GM21786 (cell line): ENCODE data around the gene BBS9.

Experiments used
- ATAC-seq: cut with Tn5 transposase; IDR thresholded peaks from one replicate; pipeline ENCODE4 v1.9.1; 2021; ENCODE audit not compliant: unreplicated experiment

Gene BBS9

DNA sequence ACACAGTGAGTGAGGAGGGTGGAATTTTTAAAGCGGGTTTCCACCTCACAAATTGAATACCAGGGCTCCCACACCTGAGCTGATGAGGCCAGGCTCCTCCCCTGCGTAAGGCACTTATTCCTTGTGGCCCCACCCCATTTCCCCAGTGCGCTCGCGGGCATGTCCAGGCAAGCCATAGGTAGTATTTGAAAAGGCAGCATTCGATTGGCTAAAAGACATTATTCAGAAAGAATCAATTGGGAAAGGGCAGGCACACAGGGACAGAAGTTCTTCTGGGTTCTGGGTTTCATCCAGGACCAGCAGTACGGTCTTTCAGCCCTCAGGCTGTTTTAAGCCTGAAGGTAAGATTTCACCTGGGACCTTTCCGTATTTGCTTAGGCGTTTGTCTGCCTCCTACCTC is 222.3 kb downstream of the BBS9 start:
- ATAC-seq: no peak

DNA sequence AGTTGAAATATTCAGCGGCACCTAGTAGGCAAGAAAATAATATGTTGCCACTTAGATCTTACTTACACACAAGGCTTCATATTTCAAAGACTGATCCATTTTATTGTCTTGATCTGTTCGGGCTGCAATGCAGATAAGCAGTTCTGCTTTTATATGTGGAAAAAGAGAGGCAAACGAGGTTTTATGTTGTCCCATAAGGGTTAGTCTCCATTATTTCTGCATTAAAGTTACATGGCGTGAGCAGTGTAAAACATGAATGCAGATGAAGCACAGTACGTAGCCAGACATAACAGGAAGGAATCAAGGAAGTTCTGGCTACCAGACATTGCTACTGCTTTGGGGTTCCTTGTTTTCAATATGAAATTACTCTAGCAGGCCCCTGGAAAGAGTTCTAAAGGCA is 224.8 kb downstream of the BBS9 start:
- no peak for ATAC-seq

DNA sequence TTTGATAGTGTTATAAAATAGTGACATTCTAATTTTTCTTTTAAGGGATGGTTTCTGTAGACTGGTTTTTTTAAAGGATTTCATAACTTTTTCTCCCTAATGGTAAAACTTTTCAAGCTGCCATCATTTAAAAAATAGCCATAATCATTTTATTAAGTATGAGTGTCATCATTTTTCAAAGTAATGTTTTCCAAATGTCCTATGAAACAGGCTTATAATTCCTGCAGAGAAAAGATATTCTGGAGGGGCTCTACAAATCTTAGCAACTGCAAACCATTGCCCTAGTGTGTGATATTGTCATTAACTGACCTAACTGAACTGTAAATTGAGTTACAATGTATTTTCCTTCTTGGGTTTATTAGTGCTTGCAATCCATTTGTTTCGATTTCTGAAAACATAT is 226.0 kb downstream of the BBS9 start:
- ATAC-seq: no peak

GRCh38 chr7:33356336-33356735 is 227.0 kb downstream of the BBS9 start:
- ATAC-seq: no peak

DNA sequence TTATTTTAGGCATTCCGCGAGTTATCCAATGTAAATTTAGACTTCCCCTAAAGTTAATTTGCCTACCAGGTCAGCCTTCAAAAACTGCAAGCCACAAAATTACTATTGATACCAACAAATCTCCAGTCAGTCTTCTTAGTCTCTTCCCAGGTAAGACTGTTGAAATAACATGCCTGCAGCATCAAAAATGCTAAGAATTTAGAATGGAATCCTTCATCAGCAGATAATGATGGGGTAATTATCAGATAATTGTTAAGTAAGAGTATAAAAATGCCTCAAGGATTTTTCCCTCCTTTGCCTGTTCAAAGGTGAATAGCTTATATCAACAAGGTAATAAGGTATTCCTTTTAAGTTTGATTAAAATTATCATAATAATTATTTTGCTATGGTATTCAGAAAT is 228.5 kb downstream of the BBS9 start:
- no peak for ATAC-seq

- no peak for ATAC-seq
Observed at GRCh38 chr7:33369888-33370287, 240.5 kb downstream of the BBS9 start.

GRCh38 chr7:33373195-33373594 is 243.8 kb downstream of the BBS9 start:
- ATAC-seq: no peak

DNA sequence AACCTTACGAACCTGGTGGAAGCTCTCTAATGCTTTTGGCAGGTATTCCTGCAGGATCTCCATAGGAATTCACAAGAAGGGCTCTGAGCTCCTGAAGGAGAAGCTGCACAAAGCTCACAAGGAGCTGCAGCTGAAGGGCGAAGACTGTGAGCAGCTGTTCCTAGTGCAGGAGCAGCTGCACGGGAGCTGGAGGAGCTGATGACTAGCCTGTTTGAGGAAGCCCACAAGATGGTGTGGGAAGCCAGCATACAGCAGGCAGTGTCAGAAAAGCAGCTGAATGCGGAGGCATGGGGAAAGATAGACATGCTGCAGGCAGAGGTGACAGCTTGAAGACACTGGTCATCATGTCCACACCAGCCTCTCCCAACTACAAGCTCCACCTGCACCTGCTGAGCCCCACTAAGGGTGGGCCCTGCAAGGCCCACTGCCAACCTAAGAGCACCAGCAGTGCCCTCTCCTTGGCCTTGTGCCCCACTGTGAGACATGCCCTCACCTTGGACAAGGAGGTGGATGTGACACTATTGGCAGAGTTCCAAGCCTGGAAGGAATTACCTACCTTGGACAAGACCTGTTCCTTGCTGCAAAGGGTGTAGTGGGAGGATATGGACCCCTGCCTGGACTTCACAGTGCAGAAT is 250.6 kb downstream of the BBS9 start:
- no peak for ATAC-seq

DNA sequence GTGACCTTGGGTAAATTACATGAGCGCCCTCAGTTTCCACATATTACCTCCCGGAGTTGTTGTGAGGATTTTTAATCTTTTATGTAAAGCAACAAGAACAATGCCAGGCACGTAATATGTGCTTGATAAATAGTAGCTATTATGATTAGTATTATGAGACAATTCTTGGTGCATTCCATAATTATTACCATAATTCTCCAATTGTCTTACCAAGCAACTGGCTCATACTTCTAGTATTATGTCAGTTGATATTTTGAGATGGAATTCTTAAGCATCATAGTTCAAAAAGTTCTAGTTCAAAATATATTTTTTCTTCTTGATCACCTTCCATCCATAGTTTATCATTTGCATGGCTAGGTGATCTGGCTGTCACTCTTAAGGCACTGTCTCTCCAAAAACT is 259.0 kb downstream of the BBS9 start:
- ATAC-seq: no peak

- no peak for ATAC-seq
Observed at GRCh38 chr7:33392148-33392547, 262.8 kb downstream of the BBS9 start.

GRCh38 chr7:33393770-33394169 is 264.4 kb downstream of the BBS9 start:
- no peak for ATAC-seq

- no peak for ATAC-seq
Observed at GRCh38 chr7:33395340-33395739, 266.0 kb downstream of the BBS9 start.

DNA sequence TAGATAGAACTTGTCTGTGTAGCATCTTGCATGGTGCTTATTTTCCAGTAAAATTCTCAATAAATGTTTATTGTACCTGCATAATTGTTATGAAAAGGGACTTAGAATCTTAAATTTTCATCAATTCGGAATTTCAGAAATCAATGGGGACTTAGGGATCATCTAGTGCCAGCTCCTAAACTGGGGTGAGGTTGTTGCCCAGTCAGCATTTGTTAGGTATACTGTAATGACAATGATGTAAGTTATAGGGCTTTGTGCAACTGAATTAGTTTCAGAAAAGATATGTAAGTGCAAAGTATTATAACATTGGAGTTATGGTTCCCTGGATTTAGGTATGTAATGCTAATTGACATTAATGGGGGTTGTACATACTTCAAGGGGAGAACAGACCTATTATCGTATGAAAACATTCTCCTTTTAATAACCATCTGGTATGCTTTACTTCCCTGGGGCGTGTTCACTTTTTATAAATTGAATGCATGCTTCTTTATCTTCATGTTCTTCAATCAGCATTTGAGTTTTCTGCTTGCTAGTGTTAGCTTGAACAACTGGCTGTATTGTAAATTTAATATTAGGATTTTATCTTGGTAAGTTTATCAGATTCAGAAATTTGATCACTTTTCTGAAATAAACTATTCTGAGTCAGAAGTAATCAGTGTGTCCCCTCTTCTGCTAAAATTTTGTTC is 270.3 kb downstream of the BBS9 start:
- ATAC-seq: no peak

- ATAC-seq: no peak
Observed at GRCh38 chr7:33400214-33400538, 270.8 kb downstream of the BBS9 start.

DNA sequence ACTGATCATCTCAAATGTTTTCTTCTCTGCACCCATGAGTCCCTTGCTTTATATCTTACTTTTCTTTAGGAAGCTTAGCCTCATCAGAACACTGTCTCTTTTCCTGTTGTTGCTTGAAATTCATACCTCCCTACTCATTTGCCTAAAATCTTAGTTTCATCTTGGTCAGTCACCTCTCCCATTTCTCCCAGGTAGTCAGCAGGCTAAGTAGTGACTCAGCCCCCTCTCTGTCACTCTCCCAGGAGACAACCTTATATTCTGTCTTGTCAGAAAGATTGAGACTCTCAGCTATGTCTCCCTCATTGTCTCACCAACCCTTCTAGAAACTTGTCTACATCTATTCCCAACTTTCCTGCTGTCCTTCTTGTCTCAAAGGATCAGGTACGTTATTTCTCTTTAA is 280.9 kb downstream of the BBS9 start:
- ATAC-seq: no peak

DNA sequence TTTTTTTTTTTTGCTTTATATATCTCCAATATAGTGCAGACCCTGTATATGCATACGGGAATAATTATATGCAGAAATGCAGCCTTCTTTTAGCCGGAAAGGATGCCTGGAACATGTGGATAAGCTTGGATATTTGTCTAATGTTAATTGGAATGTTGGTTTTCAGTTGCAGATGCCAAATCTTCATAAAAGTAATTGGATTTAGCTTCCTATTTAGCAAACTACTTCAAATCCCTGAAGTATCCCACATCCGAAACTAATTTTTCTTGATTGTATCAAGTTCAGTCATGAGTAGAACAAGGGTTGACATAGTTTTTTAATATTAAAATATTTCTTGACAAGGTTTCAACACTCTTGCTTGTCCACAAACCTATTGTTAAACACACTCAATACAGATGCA is 281.7 kb downstream of the BBS9 start:
- ATAC-seq: no peak

DNA sequence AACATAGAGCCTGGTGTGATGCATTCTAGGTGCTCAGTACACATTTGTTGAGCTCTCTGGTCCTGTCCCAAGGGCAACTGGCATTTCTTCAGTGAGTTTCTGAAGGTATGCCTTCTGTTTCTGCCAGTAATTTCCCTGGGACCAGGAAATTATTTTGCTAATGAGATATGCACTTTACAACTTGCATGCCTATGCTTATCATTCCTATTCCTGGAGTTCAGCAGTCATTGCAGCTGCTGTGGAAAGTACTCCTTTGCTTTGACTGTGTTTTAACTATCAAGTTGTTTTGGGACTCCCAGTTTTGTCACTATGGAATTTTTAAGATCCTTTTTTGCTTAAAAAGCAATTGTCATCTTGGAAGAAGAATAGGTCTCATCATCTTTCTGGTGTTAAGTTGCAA is 283.0 kb downstream of the BBS9 start:
- ATAC-seq: no peak

- no peak for ATAC-seq
Observed at GRCh38 chr7:33418251-33418701, 288.9 kb downstream of the BBS9 start.

DNA sequence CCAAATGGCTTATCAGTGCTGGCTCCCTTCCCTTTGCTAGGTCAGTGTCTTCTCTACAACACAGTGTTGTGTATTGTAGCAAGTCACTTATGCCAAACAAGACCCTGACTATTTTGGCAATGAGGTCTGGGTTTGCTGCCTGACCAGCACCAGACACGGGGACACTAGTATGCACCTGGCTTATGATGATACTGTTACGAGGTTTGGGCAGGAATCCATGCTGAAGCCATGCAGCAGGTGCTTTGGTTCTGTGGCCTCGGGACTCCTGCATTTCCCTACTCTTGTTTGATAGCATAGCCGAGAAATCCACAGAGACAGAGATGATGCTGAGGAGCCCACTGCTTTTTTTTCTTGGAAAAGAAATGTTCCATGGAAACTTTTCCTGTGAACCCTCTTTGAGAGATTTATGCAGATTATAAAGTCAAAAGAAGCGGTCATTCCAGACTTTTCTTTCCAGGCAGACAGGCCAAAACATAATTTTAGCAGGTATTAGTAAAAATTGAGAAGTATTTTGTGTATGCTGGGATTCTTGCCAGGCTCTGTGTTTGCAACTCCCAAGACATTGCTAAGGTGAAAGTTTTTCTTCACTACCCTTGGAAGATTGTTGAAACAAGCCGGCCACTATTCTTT is 291.1 kb downstream of the BBS9 start:
- ATAC-seq: no peak

GRCh38 chr7:33421429-33421828 is 292.1 kb downstream of the BBS9 start:
- no peak for ATAC-seq

GRCh38 chr7:33422141-33422540 is 292.8 kb downstream of the BBS9 start:
- ATAC-seq: no peak

DNA sequence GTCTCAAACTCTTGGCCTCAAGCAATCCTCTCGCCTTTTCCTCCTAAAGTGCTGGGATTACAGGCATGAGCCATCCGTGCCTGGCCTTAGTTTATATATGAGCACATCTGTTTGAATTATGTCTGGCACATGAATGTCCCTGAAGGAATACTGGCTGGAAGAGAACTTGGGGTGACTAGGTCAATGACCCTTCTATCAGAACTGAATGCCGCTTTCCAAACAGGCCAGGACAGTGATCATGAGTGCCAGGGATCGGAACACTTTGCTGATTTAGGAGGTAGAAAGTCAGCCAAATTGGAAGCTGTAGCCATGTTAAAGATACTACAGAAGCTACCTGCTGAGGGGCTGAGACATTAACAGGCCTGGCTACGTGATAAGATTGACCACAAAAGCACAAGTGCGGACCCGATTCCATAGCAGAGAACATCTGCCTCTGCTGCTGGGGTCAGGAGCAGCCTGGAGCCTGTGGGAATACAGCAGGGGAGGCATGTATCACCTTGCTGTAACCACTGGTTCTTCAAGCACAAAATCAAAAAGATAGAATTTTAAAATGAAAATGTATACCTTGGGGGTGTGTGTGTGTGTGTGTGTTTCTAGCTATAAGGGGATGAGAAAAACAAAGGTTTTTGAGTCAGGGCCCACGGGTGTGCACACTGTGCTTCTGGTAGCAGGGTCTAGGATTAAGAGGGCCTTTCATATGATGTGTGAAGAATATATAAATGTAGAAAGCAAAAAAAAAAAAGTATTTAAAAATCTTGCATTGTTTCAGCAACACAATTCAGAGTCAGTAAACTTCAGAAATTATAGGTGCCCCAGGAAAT is 293.7 kb downstream of the BBS9 start:
- peak; percentile 46 for ATAC-seq
